A204.1 (cell line): ENCODE results near the gene ICA1L.

ENCODE experiments used
- FAIRE-seq: peaks from 2 replicates; lab custom pipeline; 2012; peaks lifted over from hg19 to GRCh38; lab: Jason Lieb, UNC

Gene ICA1L

DNA sequence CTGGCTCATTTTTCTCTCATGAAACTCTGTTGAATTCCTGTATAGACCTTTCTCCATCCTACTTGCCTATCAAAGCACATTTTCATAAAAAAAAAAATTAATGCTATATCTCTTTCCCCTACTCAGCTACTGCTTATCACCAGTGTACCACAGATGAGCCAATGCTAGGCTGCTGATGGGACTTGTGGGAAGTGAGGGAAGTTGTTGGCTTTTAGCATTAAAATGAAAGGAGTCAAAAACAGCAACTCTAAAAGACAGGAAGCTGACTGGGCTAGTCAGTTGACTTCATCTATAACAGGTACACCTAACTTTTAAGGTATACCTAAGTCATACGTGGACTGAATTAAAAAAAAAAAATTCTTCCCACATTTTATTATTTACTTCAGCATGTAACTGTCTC is 134.7 kb downstream of the ICA1L start:
- no peak for FAIRE-seq

DNA sequence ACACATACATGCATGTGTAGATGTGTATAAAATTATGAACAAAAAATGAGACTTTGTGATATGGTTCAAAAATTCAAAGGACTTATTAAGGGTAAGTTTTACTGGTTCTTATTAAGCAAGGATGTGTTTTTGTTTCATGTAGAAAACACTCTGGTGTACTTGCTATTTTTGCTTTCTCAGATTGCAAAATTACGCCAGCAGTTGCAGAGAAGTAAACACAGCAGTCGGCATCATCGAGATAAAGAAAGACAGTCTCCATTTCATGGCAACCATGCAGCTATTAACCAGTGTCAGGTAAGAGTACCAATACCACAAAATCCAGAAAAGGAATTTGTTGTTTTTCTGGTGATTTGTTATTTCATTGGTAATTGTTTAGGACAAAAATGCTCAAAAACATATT is 145.5 kb downstream of the ICA1L start:
- FAIRE-seq, result no peak

DNA sequence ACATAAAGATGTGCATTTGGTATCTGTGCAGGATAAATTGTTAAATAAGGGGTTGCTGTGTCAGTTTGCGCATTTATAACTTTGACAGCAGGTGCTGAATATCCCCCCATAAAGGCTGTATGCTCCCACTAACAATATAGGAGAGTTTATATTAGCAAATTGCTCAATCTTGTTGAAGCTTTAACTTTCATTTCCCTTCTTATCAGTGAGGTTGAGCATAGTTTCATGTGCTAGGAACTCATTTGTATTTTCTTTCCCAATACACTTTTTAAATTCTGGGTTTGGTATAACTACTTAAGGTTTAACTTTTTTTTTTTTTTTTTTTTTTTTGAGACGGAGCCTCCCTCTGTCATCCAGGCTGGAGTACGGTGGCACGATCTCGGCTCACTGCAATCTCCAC is 147.8 kb downstream of the ICA1L start:
- no peak for FAIRE-seq
